CD4-positive, alpha-beta T cell (primary cell): ENCODE data around the gene ARSJ. TPM values are rescaled to one million over a fixed set of nuclear protein-coding genes. Genes with fewer than 3 reads are reported as not detected.
A peak's percentile ranks its signal among the peaks of the same experiment; 100 is the strongest.

Experiments used
- ATAC-seq: fragments of 200-7000 bp; cut with Tn5 transposase; one replicate; pipeline ENCODE4 v1.10.0; 2022; ENCODE audit warnings: mild to moderate bottlenecking; ENCODE audit not compliant: poor library complexity
- CTCF ChIA-PET: fragments of 350-600 bp; sonication (Branson Sonifier 250); formaldehyde crosslinking; loops from one replicate; lab custom pipeline; 2021; ENCODE audit warnings: antibody characterized with exemption, inconsistent platforms; lab: Charles Lee
- POLR2A ChIA-PET: fragments of 350-600 bp; sonication (Branson Sonifier 250); formaldehyde crosslinking; loops from one replicate; lab custom pipeline; 2021; ENCODE audit warnings: antibody characterized with exemption, inconsistent platforms; lab: Charles Lee
- DNase-seq, 14 experiments: peaks; one replicate each; pipeline ENCODE4 v3.0.0-alpha.2; 2013 to 2020; ENCODE audit warnings: mixed read lengths in 2 of 14
- H3K27ac ChIP-seq, 2 donors: one replicate each; pipeline versions ENCODE4 v1.5.1 to v1.7.0; 2013; ENCODE audit warnings: low read length in 2 of 2, low read depth in 1 of 2, mild to moderate bottlenecking in 1 of 2
- H3K27me3 ChIP-seq, 2 experiments: 1 replicate in 1 of 2; 2 replicates in 1 of 2; pipeline versions ENCODE4 v1.6.1 to v1.7.0; 2013; ENCODE audit warnings: low read length in 2 of 2, control low read depth in 1 of 2, mild to moderate bottlenecking in 1 of 2, moderate library complexity in 1 of 2; ENCODE audit not compliant: insufficient read depth in 2 of 2, control insufficient read depth in 1 of 2
- H3K36me3 ChIP-seq: one replicate; pipeline ENCODE4 v1.6.1; 2013; ENCODE audit warnings: low read length, control low read depth; ENCODE audit not compliant: insufficient read depth
- H3K4me1 ChIP-seq: one replicate; pipeline ENCODE4 v1.6.1; 2013; ENCODE audit warnings: low read length, control low read depth; ENCODE audit not compliant: insufficient read depth
- H3K4me3 ChIP-seq: one replicate; pipeline ENCODE4 v1.5.1; 2013; ENCODE audit warnings: mild to moderate bottlenecking, low read length, moderate library complexity
- H3K9me3 ChIP-seq, 2 experiments: 1 replicate in 1 of 2; 2 replicates in 1 of 2; pipeline versions ENCODE4 v1.6.1 to v1.7.0; 2013; ENCODE audit warnings: low read length in 2 of 2, mild to moderate bottlenecking in 2 of 2, control low read depth in 1 of 2, moderate library complexity in 1 of 2; ENCODE audit not compliant: control insufficient read depth in 1 of 2, insufficient read depth in 1 of 2
- H3K27ac Mint-ChIP-seq: one replicate; pipeline ENCODE4 v1.8.0; 2020; ENCODE audit warnings: mixed read lengths
- H3K27me3 Mint-ChIP-seq: one replicate; pipeline ENCODE4 v1.8.0; 2021; ENCODE audit warnings: mixed read lengths
- H3K36me3 Mint-ChIP-seq: one replicate; pipeline ENCODE4 v1.8.0; 2021; ENCODE audit warnings: low read depth, mixed read lengths
- H3K4me1 Mint-ChIP-seq: one replicate; pipeline ENCODE4 v1.8.0; 2021; ENCODE audit warnings: low read depth, mixed read lengths
- H3K4me3 Mint-ChIP-seq: one replicate; pipeline ENCODE4 v1.8.0; 2020; ENCODE audit warnings: mild to moderate bottlenecking, mixed read lengths
- H3K9me3 Mint-ChIP-seq: one replicate; pipeline ENCODE4 v1.8.0; 2020; ENCODE audit warnings: mixed read lengths
- CTCF ChIP-seq: fragments of 200-600 bp; IDR thresholded peaks from one replicate; pipeline ENCODE4 v1.8.0; 2022; ENCODE audit warnings: antibody characterized with exemption, mild to moderate bottlenecking
- intact Hi-C, 2 experiments: fragments of 100-400 bp; cut with DNase I in 1 of 2; cut with micrococcal nuclease in 1 of 2; formaldehyde crosslinking; loops; one replicate each; pipeline versions ENCODE4 v1.15.1 to v1.9.0; 2023 to 2025; cut with DNase I, micrococcal nuclease
- polyA plus RNA-seq, 2 donors: library from polyadenylated mRNA; unstranded; fragments of 120-200 nt; gene quantifications; one replicate each; pipeline ENCODE4 v1.2.1, GENCODE V29; 2013
- total RNA-seq, 174 experiments: library from RNA in 2 of 174; stranded (reverse) in 2 of 174; gene quantifications; one replicate each; pipeline ENCODE4 v1.2.3 and lab custom pipeline; 2021 to 2026

The ARSJ gene
- total RNA-seq (not detected), total RNA-seq (lab: John Stamatoyannopoulos, UW) (0 to 2.7 (median 0.13) reads per million in 172 experiments)
- polyA plus RNA-seq (2013, experiment 1 of 2), result 0.10 TPM
- polyA plus RNA-seq (2013, experiment 2 of 2), result 0.19 TPM

- Histone ChIP-seq H3K9me3 (peaks cover 0 to 14% of the 10 kb centered on the region in 2 experiments), H3K27me3 (peaks cover 19 to 25% of the 10 kb centered on the region in 2 experiments), H3K36me3 (no peaks in the 10 kb centered on the region), H3K4me3 (peak within 1 kb of the TSS; percentile 58), H3K4me1 (peaks cover 15% of the 10 kb centered on the region), H3K27ac (no peak within 1 kb of the TSS)
- Mint-ChIP-seq H3K27me3 (peaks cover 54% of the 10 kb centered on the region), H3K9me3 (peaks cover 5% of the 10 kb centered on the region), H3K4me3 (peak within 1 kb of the TSS; percentile 80), H3K4me1 (peaks cover 33% of the 10 kb centered on the region), H3K36me3 (no peaks in the 10 kb centered on the region), H3K27ac (no peak within 1 kb of the TSS)
- POLR2A ChIA-PET, result interaction anchor here (0.6 kb wide), 1 partner anchor 83 kb away, joined by 3 read pairs; no protein-coding TSS in a partner anchor
- peak in 7 of 14 experiments; percentile 0 to 34 (median 16) for DNase-seq
- no peak for TF ChIP-seq CTCF
- CTCF ChIA-PET, result no interaction called here
- no peak for ATAC-seq
- intact Hi-C loops, result no loop called here
Measured at GRCh38 chr4:113979148-113979904, at the start of gene ARSJ. Gene ARSJ, minus strand, starts transcription at chr4:113979647. Its CDS starts 813 bp downstream, at chr4:113978834.

GRCh38 chr4:114028071-114028470, 48.6 kb upstream of the ARSJ start:
- intact Hi-C loops, result no loop called here
- Mint-ChIP-seq H3K36me3 (no peaks in the 10 kb centered on the region), H3K27ac (no peak overlapping the region), H3K9me3 (no peaks in the 10 kb centered on the region), H3K4me1 (no peaks in the 10 kb centered on the region), H3K4me3 (no peak overlapping the region), H3K27me3 (no peaks in the 10 kb centered on the region)
- Histone ChIP-seq H3K4me1 (no peaks in the 10 kb centered on the region), H3K27me3 (no peaks in the 10 kb centered on the region), H3K4me3 (no peak overlapping the region), H3K27ac (no peak overlapping the region), H3K36me3 (no peaks in the 10 kb centered on the region), H3K9me3 (no peaks in the 10 kb centered on the region)
- ATAC-seq, result no peak
- POLR2A ChIA-PET, result no interaction called here
- TF ChIP-seq CTCF, result no peak
- CTCF ChIA-PET, result no interaction called here
- DNase-seq, result no peak

GRCh38 chr4:114027596-114027995, 48.1 kb upstream of the ARSJ start:
- intact Hi-C loops, result no loop called here
- Mint-ChIP-seq H3K4me3 (no peak overlapping the region), H3K9me3 (no peaks in the 10 kb centered on the region), H3K4me1 (no peaks in the 10 kb centered on the region), H3K36me3 (no peaks in the 10 kb centered on the region), H3K27ac (no peak overlapping the region), H3K27me3 (no peaks in the 10 kb centered on the region)
- Histone ChIP-seq H3K9me3 (no peaks in the 10 kb centered on the region), H3K27ac (no peak overlapping the region), H3K4me3 (no peak overlapping the region), H3K4me1 (no peaks in the 10 kb centered on the region), H3K36me3 (no peaks in the 10 kb centered on the region), H3K27me3 (no peaks in the 10 kb centered on the region)
- ChIA-PET POLR2A (no interaction called here), CTCF (no interaction called here)
- no peak for DNase-seq
- TF ChIP-seq CTCF, result no peak
- ATAC-seq, result no peak
